ENCODE data around the gene COA6.

The COA6 gene

DNA sequence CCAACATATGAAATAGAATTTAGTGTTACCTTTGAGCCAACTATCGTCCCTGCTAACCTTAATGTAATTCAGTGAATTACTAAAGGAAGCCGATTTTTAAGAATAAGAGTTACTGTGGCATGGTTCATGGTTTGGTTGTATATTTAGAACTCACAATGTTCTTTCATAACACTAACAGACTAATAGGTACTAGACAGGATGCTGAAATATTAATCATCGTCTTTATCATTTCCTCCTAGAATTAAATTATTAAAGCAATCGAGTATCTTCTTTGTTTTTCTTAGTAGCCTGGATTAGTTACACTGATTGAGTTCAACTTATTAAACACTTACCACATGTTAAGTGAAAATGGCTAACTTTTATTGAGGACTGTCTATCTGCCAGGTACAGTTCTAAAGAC lies 58.0 kb downstream of the COA6 start:
- TF ChIP-seq, protein P1, sequence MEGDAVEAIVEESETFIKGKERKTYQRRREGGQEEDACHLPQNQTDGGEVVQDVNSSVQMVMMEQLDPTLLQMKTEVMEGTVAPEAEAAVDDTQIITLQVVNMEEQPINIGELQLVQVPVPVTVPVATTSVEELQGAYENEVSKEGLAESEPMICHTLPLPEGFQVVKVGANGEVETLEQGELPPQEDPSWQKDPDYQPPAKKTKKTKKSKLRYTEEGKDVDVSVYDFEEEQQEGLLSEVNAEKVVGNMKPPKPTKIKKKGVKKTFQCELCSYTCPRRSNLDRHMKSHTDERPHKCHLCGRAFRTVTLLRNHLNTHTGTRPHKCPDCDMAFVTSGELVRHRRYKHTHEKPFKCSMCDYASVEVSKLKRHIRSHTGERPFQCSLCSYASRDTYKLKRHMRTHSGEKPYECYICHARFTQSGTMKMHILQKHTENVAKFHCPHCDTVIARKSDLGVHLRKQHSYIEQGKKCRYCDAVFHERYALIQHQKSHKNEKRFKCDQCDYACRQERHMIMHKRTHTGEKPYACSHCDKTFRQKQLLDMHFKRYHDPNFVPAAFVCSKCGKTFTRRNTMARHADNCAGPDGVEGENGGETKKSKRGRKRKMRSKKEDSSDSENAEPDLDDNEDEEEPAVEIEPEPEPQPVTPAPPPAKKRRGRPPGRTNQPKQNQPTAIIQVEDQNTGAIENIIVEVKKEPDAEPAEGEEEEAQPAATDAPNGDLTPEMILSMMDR (IDR thresholded peaks at IDR 0.05; ENCODE audit: borderline replicate concordance, insufficient read depth, low read depth, low read length): no peak
- no peak overlapping the region for H3K4me3 ChIP-seq (ENCODE audit: low read depth, low read length)

DNA sequence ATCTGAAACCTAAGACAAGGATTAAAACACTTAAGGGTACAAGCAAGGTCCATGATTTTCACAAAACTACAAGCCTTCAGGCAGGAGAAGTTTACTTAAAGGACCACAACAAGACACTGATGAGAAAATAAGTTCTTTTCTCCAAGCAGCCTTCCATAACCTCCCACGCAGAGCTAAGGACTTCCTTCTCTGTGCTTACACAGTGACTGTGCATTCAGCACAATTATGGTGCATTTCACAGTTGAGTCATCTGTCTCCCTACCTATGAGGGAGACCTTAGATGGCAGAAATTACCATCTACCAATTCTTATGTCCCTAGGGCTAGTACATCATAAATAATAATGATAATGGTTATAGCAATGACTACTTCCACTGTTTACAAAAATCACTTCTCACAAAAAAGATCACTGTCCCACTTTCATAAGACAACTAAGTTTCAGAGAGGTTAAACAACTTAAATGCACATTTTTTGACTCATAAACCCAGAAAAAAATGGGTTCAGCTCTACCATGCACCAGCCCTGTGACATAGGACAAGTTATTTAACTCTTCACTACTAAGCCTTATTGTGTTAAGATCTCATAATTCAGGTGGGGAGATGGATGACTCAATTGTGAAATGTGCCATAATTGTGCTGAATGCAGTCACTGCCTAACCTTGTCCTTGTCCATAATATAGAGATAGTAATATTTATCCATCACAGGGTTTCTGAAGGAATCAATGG lies 60.5 kb downstream of the COA6 start:
- TF ChIP-seq, protein P1 (IDR thresholded peaks at IDR 0.05; ENCODE audit: borderline replicate concordance, insufficient read depth, low read depth, low read length): no peak
- no peak overlapping the region for H3K4me3 ChIP-seq (ENCODE audit: low read depth, low read length)
